ENCODE results near the gene CHD8.

Gene CHD8

GRCh38 chr14:21343035-21343794 lies 112.7 kb downstream of the CHD8 start:
- TF ChIP-seq JUND (IDR thresholded peaks at IDR 0.05; ENCODE audit: low read depth) = no peak
- DNase-seq (ENCODE audit: low read depth in 1 of 2, low spot score in 1 of 2) = peak in 1 of 2 experiments; percentile 9
- in situ Hi-C loops (cut with HindIII; ENCODE audit: low pct_unique_long_range_greater_than_20kb, low sequenced_read_pairs) = no loop called here

Measured in T47D (cell line).